Natural killer cell (primary cell): Measurements from ENCODE around the gene FBH1. TPM values are rescaled to one million over a fixed set of nuclear protein-coding genes. Genes with fewer than 3 reads are reported as not detected.

ENCODE experiments used
- ATAC-seq, 3 donors: fragments of 150-1000 bp in 2 of 3; fragments of 200-7000 bp in 1 of 3; cut with Tn5 transposase; 1 replicate in 1 of 3; 2 replicates in 2 of 3; pipeline ENCODE4 v1.10.0; 2021; ENCODE audit warnings: mild to moderate bottlenecking in 2 of 3, moderate library complexity in 2 of 3
- DNase-seq, 2 donors: peaks; one replicate each; pipeline versions ENCODE4 v3.0.0 to v3.0.0-alpha.2; 2013 to 2021; ENCODE audit warnings: mixed read lengths in 1 of 2
- H3K27ac ChIP-seq: one replicate; pipeline ENCODE4 v1.5.1; 2013; ENCODE audit warnings: mild to moderate bottlenecking, low read length
- H3K27me3 ChIP-seq: one replicate; pipeline ENCODE4 v1.6.1; 2013; ENCODE audit warnings: low read length; ENCODE audit not compliant: control insufficient read depth, insufficient read depth
- H3K36me3 ChIP-seq: one replicate; pipeline ENCODE4 v1.6.1; 2013; ENCODE audit warnings: low read length; ENCODE audit not compliant: control insufficient read depth, insufficient read depth
- H3K4me1 ChIP-seq: one replicate; pipeline ENCODE4 v1.6.1; 2013; ENCODE audit warnings: low read length; ENCODE audit not compliant: control insufficient read depth, insufficient read depth
- H3K4me3 ChIP-seq: one replicate; pipeline ENCODE4 v1.5.1; 2013; ENCODE audit warnings: low read length
- H3K9me3 ChIP-seq: one replicate; pipeline ENCODE4 v1.6.1; 2013; ENCODE audit warnings: low read length; ENCODE audit not compliant: control insufficient read depth, insufficient read depth
- H3K27ac Mint-ChIP-seq, 2 donors: one replicate each; pipeline ENCODE4 v1.8.0; 2022; ENCODE audit warnings: mild to moderate bottlenecking in 2 of 2, mixed read lengths in 2 of 2, moderate library complexity in 1 of 2
- H3K27me3 Mint-ChIP-seq, 2 donors: one replicate each; pipeline ENCODE4 v1.8.0; 2022; ENCODE audit warnings: low read depth in 2 of 2, mixed read lengths in 2 of 2
- H3K36me3 Mint-ChIP-seq: one replicate; pipeline ENCODE4 v1.8.0; 2022; ENCODE audit warnings: mixed read lengths
- H3K4me1 Mint-ChIP-seq, 2 donors: one replicate each; pipeline ENCODE4 v1.8.0; 2022; ENCODE audit warnings: mixed read lengths in 2 of 2
- H3K4me3 Mint-ChIP-seq: one replicate; pipeline ENCODE4 v1.8.0; 2022; ENCODE audit warnings: mild to moderate bottlenecking, moderate library complexity, mixed read lengths
- H3K9me3 Mint-ChIP-seq, 2 donors: one replicate each; pipeline ENCODE4 v1.8.0; 2022; ENCODE audit warnings: mixed read lengths in 2 of 2
- WGBS: methylation state at CpG from one replicate; pipeline ENCODE4 v1.1.7; 2013; ENCODE audit warnings: missing lambda C conversion rate; ENCODE audit not compliant: insufficient coverage; 5-methylcytosine and 5-hydroxymethylcytosine counted together
- intact Hi-C: fragments of 100-400 bp; cut with micrococcal nuclease; formaldehyde crosslinking; loops from one replicate; pipeline ENCODE4 v1.14.2; 2022
- total RNA-seq, 4 donors: library from RNA; stranded (reverse); fragments of 120-200 nt in 1 of 4; gene quantifications; one replicate each; pipeline versions ENCODE4 v1.2.3 to v1.2.4, GENCODE V29; 2013 to 2022
- TF ChIP-seq, protein P1 (sequence below): fragments of 200-600 bp; IDR thresholded peaks from one replicate; pipeline ENCODE4 v1.8.0; 2022; ENCODE audit warnings: antibody characterized with exemption

FBH1 gene
- total RNA-seq, 3 donors from 2014 or later (not counting 1 experiment from before 2014, with no cell fraction given), result 49.3 to 64.9 (median 62.7) TPM

DNA sequence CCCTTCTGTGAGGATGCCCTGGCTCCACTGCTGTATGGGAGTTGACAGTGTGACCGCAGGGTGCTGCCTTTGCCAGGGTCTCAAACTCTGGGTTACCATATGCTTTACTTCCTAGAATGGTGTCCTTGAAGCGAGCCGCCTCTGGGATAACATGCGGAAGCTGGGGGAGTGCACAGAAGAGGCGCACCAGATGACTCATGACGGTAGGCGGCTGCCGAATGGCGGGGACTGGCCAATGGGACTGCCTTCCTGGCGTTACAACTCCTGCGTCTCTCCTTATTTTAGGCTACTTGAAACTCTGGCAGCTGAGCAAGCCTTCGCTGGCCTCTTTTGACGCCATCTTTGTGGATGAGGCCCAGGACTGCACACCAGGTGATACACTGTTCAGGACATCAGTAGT is 27.3 kb downstream of the FBH1 start:
- no peak overlapping the region for H3K27ac ChIP-seq
- H3K36me3 Mint-ChIP-seq, result peaks cover 32% of the 10 kb centered on the region
- no peaks in the 10 kb centered on the region for H3K4me1 ChIP-seq
- no peaks in the 10 kb centered on the region for H3K9me3 Mint-ChIP-seq
- TF ChIP-seq, protein P1, sequence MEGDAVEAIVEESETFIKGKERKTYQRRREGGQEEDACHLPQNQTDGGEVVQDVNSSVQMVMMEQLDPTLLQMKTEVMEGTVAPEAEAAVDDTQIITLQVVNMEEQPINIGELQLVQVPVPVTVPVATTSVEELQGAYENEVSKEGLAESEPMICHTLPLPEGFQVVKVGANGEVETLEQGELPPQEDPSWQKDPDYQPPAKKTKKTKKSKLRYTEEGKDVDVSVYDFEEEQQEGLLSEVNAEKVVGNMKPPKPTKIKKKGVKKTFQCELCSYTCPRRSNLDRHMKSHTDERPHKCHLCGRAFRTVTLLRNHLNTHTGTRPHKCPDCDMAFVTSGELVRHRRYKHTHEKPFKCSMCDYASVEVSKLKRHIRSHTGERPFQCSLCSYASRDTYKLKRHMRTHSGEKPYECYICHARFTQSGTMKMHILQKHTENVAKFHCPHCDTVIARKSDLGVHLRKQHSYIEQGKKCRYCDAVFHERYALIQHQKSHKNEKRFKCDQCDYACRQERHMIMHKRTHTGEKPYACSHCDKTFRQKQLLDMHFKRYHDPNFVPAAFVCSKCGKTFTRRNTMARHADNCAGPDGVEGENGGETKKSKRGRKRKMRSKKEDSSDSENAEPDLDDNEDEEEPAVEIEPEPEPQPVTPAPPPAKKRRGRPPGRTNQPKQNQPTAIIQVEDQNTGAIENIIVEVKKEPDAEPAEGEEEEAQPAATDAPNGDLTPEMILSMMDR, result no peak
- WGBS, result 98% methylated on average over 13 of the region's 13 CpGs
- H3K36me3 ChIP-seq, result peaks cover 88% of the 10 kb centered on the region
- intact Hi-C loops, result no loop called here
- no peak overlapping the region for H3K27ac Mint-ChIP-seq
- DNase-seq, result no peak
- H3K9me3 ChIP-seq, result no peaks in the 10 kb centered on the region
- H3K4me3 ChIP-seq, result no peak overlapping the region
- no peaks in the 10 kb centered on the region for H3K4me1 Mint-ChIP-seq
- ATAC-seq, result no peak
- no peak overlapping the region for H3K4me3 Mint-ChIP-seq
- H3K27me3 Mint-ChIP-seq, result no peaks in the 10 kb centered on the region
- H3K27me3 ChIP-seq, result no peaks in the 10 kb centered on the region

DNA sequence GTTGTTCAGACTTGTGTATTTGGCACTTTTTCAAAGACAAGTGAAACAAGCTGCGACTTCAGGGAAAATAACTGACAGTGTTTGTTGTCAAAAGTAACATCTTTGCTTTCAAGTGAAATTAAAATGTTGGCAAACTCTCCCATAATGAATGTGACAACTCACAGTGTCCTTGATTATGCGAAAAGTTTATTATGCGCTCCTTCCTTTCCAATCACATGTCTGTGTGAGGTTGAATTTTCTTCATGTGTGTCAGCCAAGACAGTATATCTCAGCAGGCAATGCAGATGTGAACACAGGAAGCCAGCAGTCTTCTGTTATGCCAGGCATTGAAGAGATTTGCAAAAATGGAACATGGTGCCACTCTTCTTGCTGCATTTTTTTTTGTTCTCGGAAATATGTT is 28.7 kb downstream of the FBH1 start:
- 100% methylated on average over 4 of the region's 4 CpGs for WGBS
- H3K4me3 Mint-ChIP-seq, result no peak overlapping the region
- no peaks in the 10 kb centered on the region for H3K9me3 Mint-ChIP-seq
- Histone ChIP-seq H3K9me3 (no peaks in the 10 kb centered on the region), H3K27ac (no peak overlapping the region), H3K4me3 (no peak overlapping the region), H3K27me3 (no peaks in the 10 kb centered on the region), H3K36me3 (peaks cover 88% of the 10 kb centered on the region), H3K4me1 (no peaks in the 10 kb centered on the region)
- H3K36me3 Mint-ChIP-seq, result peaks cover 26% of the 10 kb centered on the region
- H3K4me1 Mint-ChIP-seq, result no peaks in the 10 kb centered on the region
- no peak overlapping the region for H3K27ac Mint-ChIP-seq
- ATAC-seq, result no peak
- TF ChIP-seq, protein P1, result no peak
- no peaks in the 10 kb centered on the region for H3K27me3 Mint-ChIP-seq
- DNase-seq, result no peak
- intact Hi-C loops, result no loop called here

DNA sequence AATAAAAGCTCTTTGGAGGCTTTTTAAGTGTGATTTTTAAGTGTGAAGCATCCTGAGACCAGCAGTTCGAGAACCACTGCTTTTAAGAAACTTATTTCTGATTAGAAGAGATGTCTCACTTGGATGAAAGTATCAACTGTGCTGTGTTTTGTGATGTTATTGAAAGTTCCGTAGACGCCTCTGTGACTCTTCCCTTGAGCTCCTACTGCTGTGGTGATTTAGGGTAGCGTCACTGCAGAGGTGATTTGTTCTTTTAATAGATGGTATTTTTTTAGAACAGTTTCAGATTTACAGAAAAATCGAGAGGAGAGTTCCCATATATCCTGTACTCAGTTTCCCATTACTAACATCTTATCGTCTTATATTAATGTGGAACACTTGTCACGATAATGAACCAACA is 29.5 kb downstream of the FBH1 start:
- H3K27ac Mint-ChIP-seq, result no peak overlapping the region
- TF ChIP-seq, protein P1, result no peak
- no peak for ATAC-seq
- no peaks in the 10 kb centered on the region for H3K27me3 Mint-ChIP-seq
- intact Hi-C loops, result no loop called here
- no peak overlapping the region for H3K4me3 Mint-ChIP-seq
- no peak for DNase-seq
- H3K36me3 ChIP-seq, result peaks cover 85% of the 10 kb centered on the region
- no peak overlapping the region for H3K4me3 ChIP-seq
- no peaks in the 10 kb centered on the region for H3K9me3 Mint-ChIP-seq
- 99% methylated on average over 4 of the region's 7 CpGs for WGBS
- H3K36me3 Mint-ChIP-seq, result peaks cover 19% of the 10 kb centered on the region
- H3K9me3 ChIP-seq, result no peaks in the 10 kb centered on the region
- H3K4me1 Mint-ChIP-seq, result no peaks in the 10 kb centered on the region
- no peak overlapping the region for H3K27ac ChIP-seq
- no peaks in the 10 kb centered on the region for H3K27me3 ChIP-seq
- no peaks in the 10 kb centered on the region for H3K4me1 ChIP-seq

DNA sequence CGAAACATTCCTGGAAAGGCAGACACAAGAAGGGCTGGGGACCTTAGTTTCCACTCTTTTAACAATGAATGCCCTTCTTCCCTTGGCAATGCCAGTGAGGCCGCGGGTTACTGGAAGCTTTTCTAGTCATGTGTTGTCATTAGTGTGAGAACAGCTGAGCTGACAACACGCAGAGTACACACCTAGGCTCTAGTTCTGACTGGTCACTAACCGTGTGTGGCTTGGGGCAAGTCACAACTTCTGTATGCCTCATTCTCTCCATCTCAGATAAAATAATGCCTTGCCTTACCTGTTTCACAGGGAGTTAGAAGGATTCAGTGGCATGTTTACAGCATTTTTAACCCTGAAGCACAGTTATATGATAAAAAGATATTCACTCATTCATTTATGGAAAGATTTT is 31.7 kb downstream of the FBH1 start:
- peaks cover 26% of the 10 kb centered on the region for H3K36me3 Mint-ChIP-seq
- Histone ChIP-seq H3K27me3 (no peaks in the 10 kb centered on the region), H3K4me1 (no peaks in the 10 kb centered on the region), H3K4me3 (no peak overlapping the region), H3K27ac (no peak overlapping the region), H3K9me3 (no peaks in the 10 kb centered on the region), H3K36me3 (peaks cover 81% of the 10 kb centered on the region)
- no peak overlapping the region for H3K4me3 Mint-ChIP-seq
- TF ChIP-seq, protein P1, result no peak
- H3K27me3 Mint-ChIP-seq, result no peaks in the 10 kb centered on the region
- intact Hi-C loops, result no loop called here
- no peak overlapping the region for H3K27ac Mint-ChIP-seq
- H3K9me3 Mint-ChIP-seq, result no peaks in the 10 kb centered on the region
- no peaks in the 10 kb centered on the region for H3K4me1 Mint-ChIP-seq
- 100% methylated on average over 4 of the region's 5 CpGs for WGBS
- no peak for ATAC-seq
- no peak for DNase-seq
